Fibroblast of skin of abdomen (primary cell): ENCODE results near the gene ASAH2B.

Source experiments
- DNase-seq: peaks from one replicate; pipeline ENCODE4 v3.0.0-alpha.2; 2013

The ASAH2B gene

DNA sequence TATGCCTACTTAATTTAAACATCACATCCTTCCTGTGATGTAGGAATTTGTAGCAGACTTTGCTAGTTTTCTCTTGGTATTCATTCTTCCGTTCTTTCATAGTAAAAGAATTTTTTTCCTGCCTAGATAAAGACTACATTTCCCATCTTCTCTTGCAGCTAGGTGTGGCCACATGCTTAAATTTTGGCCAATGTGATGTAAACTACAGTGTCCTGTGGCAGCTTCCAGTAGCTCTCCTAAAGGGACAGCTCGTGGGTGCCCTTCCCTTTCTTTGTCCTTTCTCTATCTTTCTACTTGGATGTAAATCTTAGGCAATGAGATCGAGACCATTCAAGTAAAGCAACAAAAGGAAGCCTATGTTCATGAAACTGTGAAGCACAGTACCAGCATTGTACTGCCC is 58.6 kb downstream of the ASAH2B start:
- DNase-seq: no peak

DNA sequence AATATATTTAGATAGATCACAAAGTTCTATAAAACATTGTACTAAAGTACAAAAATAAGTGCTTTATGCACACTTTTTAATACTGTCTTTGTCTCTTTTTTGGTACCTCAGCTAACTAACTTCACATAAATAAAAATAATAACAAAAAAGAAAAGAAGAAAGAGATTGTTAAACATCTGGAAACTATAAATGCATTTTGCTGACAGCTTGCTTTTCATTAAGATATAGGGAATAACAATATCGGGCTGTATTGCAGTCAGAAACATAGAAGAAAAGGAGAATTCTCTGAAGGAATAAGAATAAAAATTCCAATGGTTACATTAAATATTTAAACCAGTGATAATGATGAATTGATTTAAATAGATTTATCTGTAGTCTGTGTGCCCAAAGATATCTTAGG is 59.9 kb downstream of the ASAH2B start:
- DNase-seq: no peak

DNA sequence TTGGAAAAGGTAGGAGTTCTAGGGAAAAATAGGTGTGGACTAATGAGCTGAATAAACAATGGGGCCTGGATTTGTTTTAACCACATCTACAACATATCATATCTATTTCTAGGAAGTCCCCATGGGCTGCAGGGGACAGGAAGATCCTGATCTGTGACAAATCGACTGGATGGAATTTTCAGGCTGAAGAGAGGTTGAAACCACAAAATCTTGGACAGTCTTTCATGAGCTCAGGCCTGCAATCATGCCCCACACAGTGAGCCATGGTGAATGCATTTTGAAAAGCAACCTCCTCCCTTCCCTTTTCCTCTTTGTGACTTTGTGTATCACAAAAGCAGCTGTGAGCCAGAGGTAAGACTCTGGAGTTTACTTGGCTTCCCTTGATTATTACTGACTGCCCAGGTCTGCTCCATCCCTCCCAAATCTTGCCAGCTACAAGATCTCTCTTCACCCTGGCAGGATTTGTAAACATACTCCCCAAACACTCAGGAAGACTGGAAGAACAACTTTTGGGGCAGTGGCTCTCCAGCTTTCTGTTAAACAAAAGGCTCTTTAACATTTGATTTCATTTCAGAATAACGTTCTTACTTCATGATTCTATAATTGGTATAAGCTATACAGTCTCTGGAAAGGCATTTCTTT is 66.4 kb downstream of the ASAH2B start:
- DNase-seq: no peak

DNA sequence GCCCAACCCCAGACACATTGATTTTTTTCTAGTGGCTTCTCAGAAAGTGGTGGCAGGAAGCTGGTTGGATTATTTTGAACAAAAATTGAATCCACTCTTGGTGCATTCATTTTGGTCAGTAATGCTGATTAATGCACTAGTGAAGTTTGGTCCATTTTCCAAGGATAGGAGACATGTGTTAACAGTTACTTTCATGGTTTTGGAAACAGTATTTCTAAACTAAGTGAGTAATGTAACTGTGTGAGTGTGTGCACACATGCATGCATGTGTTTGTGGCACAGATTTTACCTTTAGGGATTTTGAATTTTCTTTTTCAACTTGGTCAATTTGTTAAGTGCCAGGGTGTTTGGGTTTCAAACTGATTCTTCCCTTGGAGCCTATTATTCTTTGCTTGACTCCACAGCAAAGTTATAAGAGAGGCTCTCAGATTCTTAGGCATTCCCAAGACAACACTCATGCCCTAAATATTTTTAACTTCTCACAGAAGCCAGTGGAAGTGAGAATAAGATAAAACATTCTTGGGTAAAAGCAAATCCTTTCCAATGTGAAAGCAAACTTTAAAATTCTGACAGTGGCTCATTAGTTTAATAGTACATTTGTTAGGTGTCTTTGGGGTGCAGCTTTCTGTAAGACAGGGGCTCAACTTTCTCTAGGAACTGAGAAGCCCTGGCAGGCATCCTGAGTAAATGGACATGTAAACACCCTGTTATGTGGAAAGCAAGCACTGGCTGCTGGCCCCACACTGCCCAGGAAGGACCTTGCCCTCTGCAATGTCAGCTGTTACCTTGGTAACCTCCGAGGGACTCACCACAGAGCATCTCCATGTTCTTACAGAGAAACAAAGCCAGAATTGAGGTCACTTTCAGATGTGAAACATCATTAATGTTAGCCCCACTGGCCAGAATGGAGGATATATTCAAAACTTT is 68.4 kb downstream of the ASAH2B start:
- peak; percentile 16 for DNase-seq
